Erythroblast (primary cell): ENCODE measurements around the gene KRTAP13-2.

Experiments
- GATA1 ChIP-seq: IDR thresholded peaks from 2 replicates; pipeline ENCODE4 v1.6.1; 2011; ENCODE audit warnings: low read depth, mild to moderate bottlenecking, control low read depth, low read length, moderate library complexity
- POLR2A ChIP-seq: IDR thresholded peaks from 2 replicates; pipeline ENCODE4 v1.6.1; 2011; ENCODE audit warnings: mild to moderate bottlenecking, low read length

GRCh38 chr21:30349572-30349971 lies 22.5 kb downstream of the KRTAP13-2 start:
- TF ChIP-seq POLR2A (no peak), GATA1 (no peak)
